Calu3 (cell line): Measurements from ENCODE around the gene ZNF146. TPM values are rescaled to one million over a fixed set of nuclear protein-coding genes. Genes with fewer than 3 reads are reported as not detected.

Source experiments
- BruUV-seq: library from RNA; stranded (reverse); fragments of 400-500 nt; replicated peaks from 2 replicates; lab custom pipeline; 2021; lab: Mats Ljungman, UMichigan
- CTCF ChIA-PET: fragments of 300-600 bp; sonication (Branson Sonifier 250); formaldehyde crosslinking; loops from one replicate; lab custom pipeline; 2022; ENCODE audit warnings: antibody characterized with exemption; lab: Charles Lee
- DNase-seq: peaks from one replicate; pipeline ENCODE4 v3.0.0; 2022
- H3K27ac Mint-ChIP-seq: one replicate; pipeline ENCODE4 v1.8.0; 2022; ENCODE audit warnings: mixed read lengths; ENCODE audit not compliant: unreplicated experiment
- H3K27me3 Mint-ChIP-seq: one replicate; pipeline ENCODE4 v1.8.0; 2022; ENCODE audit warnings: mixed read lengths; ENCODE audit not compliant: unreplicated experiment
- H3K36me3 Mint-ChIP-seq: one replicate; pipeline ENCODE4 v1.8.0; 2022; ENCODE audit warnings: mild to moderate bottlenecking, moderate library complexity, mixed read lengths; ENCODE audit not compliant: insufficient read depth, unreplicated experiment
- H3K4me1 Mint-ChIP-seq: one replicate; pipeline ENCODE4 v1.8.0; 2022; ENCODE audit warnings: mild to moderate bottlenecking, low read depth, mixed read lengths; ENCODE audit not compliant: unreplicated experiment
- H3K4me3 Mint-ChIP-seq: one replicate; pipeline ENCODE4 v1.8.0; 2022; ENCODE audit warnings: mild to moderate bottlenecking, low read depth, moderate library complexity, mixed read lengths; ENCODE audit not compliant: unreplicated experiment
- H3K9me3 Mint-ChIP-seq: one replicate; pipeline ENCODE4 v1.8.0; 2022; ENCODE audit warnings: low read depth, mixed read lengths; ENCODE audit not compliant: unreplicated experiment
- intact Hi-C: fragments of 100-400 bp; cut with micrococcal nuclease; formaldehyde crosslinking; loops from one replicate; pipeline ENCODE4 v1.10.0; 2022; ENCODE audit not compliant: unreplicated experiment
- total RNA-seq: library from RNA; stranded (reverse); gene quantifications from 2 replicates; pipeline ENCODE4 v1.2.3, GENCODE V29; 2022
- TF ChIP-seq, protein P1 (sequence below): fragments of 200-600 bp; IDR thresholded peaks from one replicate; pipeline ENCODE4 v1.8.0; 2022; ENCODE audit warnings: antibody characterized with exemption; ENCODE audit not compliant: unreplicated experiment

ZNF146 gene
- total RNA-seq, 1 experiment from 2014 or later: 112 TPM

DNA sequence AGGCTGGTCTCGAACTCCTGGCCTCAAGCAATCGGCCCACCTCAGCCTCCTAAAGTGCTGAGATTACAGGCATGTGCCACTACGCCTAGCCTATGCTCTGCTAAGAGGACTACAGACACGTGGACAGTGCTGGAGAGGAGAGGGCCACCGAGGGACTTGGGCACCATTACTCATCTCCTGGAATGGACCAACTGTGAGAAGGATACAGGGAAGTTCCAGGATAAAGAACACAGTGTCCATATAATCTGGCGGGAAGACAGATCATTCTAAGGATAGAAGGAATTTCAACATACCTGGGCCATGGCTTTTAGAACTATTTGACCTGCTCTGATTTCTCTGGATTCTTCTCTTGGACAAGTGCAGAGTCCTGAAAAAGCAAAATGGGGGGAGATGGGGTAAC lies 13.2 kb upstream of the ZNF146 start:
- CTCF ChIA-PET: no interaction called here
- Mint-ChIP-seq H3K4me1 (no peaks in the 10 kb centered on the region), H3K27me3 (no peaks in the 10 kb centered on the region), H3K9me3 (peaks cover 2% of the 10 kb centered on the region), H3K27ac (no peak overlapping the region), H3K36me3 (peaks cover 7% of the 10 kb centered on the region), H3K4me3 (no peak overlapping the region)
- BruUV-seq: no TSS peak
- TF ChIP-seq, protein P1, sequence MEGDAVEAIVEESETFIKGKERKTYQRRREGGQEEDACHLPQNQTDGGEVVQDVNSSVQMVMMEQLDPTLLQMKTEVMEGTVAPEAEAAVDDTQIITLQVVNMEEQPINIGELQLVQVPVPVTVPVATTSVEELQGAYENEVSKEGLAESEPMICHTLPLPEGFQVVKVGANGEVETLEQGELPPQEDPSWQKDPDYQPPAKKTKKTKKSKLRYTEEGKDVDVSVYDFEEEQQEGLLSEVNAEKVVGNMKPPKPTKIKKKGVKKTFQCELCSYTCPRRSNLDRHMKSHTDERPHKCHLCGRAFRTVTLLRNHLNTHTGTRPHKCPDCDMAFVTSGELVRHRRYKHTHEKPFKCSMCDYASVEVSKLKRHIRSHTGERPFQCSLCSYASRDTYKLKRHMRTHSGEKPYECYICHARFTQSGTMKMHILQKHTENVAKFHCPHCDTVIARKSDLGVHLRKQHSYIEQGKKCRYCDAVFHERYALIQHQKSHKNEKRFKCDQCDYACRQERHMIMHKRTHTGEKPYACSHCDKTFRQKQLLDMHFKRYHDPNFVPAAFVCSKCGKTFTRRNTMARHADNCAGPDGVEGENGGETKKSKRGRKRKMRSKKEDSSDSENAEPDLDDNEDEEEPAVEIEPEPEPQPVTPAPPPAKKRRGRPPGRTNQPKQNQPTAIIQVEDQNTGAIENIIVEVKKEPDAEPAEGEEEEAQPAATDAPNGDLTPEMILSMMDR: no peak
- intact Hi-C loops: no loop called here
- no peak for DNase-seq

DNA sequence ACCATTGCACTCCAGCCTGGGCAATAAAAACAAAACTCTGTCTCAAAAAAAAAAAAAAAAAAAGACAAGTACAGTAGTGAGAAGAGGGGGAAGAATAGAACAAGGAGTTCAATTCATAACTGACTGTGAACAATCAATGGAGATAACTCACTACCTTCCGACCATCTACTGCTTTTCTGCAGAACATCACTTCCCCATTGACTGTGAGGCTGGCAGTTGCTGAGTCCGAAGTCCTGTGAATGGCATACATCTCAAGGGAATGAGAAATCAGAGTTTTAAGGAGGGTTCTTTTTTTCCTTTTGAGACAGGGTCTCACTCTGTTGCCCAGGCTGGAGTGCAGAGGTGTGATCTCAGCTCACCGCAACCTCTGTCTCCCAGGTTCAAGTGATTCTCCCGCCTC lies 11.6 kb upstream of the ZNF146 start:
- Mint-ChIP-seq H3K27ac (no peak overlapping the region), H3K36me3 (peaks cover 7% of the 10 kb centered on the region), H3K4me3 (no peak overlapping the region), H3K4me1 (no peaks in the 10 kb centered on the region), H3K27me3 (no peaks in the 10 kb centered on the region), H3K9me3 (peaks cover 2% of the 10 kb centered on the region)
- CTCF ChIA-PET: no interaction called here
- intact Hi-C loops: no loop called here
- BruUV-seq: no TSS peak
- DNase-seq: no peak
- TF ChIP-seq, protein P1: no peak

DNA sequence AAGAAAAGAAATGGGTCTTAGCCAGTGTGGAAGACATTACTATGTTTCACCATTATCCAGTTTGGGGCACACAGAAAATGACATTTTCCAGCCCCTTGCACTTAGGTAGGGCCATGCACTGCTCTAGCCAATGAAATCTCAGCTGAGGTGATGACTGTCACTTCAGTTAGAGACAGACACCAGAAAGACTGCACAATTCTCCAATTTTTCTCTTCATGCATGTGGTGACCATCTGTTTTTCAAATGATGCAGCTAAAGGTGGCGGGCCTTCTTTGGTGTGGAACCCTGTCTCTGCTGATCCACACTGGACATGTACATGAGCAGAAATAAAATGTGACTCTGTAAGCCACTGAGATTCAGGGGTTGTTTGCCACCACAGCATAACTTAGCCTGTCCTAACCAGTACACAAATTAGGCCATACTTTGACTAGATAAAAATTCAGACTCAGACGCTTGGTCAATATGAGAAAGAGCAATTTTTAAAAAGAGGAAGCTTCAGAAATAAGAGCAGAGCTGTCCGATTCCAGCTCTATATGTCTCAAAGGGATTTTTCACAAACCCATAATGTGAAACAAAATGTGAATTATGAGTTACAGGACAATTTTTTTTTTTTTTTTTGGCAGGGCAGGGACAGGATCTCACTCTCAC lies 7.2 kb upstream of the ZNF146 start:
- intact Hi-C loops: no loop called here
- CTCF ChIA-PET: interaction anchor here (0.6 kb wide), 1 partner anchor 27 kb away, joined by 4 read pairs; no protein-coding TSS in a partner anchor
- Mint-ChIP-seq H3K27ac (no peak overlapping the region), H3K4me1 (no peaks in the 10 kb centered on the region), H3K9me3 (peaks cover 2% of the 10 kb centered on the region), H3K27me3 (no peaks in the 10 kb centered on the region), H3K4me3 (no peak overlapping the region), H3K36me3 (peaks cover 7% of the 10 kb centered on the region)
- DNase-seq: no peak
- TF ChIP-seq, protein P1: no peak
- BruUV-seq: no TSS peak

DNA sequence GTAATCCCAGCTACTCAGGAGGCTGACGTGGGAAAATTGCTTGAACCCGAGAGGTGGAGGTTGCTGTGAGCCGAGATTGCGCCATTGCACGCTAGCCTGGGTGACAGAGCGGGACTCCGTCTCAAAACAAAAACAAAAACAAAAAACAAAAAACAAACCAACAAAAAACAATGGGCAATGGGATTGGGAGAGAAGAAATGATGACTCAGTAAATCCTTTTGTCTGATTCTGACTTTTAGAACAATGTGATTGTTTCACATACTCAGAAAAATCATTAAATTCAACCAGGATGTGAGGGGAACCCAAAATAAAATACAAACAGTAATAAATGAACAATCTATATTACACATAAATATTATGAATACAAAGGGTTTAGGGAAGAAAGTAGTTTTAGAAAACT lies 5.5 kb upstream of the ZNF146 start:
- H3K9me3 Mint-ChIP-seq: no peaks in the 10 kb centered on the region
- no peaks in the 10 kb centered on the region for H3K4me1 Mint-ChIP-seq
- TF ChIP-seq, protein P1: no peak
- H3K4me3 Mint-ChIP-seq: no peak overlapping the region
- H3K36me3 Mint-ChIP-seq: peaks cover 7% of the 10 kb centered on the region
- H3K27me3 Mint-ChIP-seq: no peaks in the 10 kb centered on the region
- no peak for DNase-seq
- no TSS peak for BruUV-seq
- H3K27ac Mint-ChIP-seq: no peak overlapping the region
- CTCF ChIA-PET: no interaction called here
- intact Hi-C loops: no loop called here
